Body of pancreas (tissue), 4 donors: ENCODE results near the gene CLDN18. TPM values are rescaled to one million over a fixed set of nuclear protein-coding genes. Genes with fewer than 3 reads are reported as not detected.

ENCODE experiments used
- ATAC-seq: fragments of 150-250 bp; one replicate; pipeline ENCODE4 v1.9.1; 2016
- DNase-seq, 4 donors: peaks; one replicate each; pipeline ENCODE4 v3.0.0-alpha.2; 2019
- H3K27ac ChIP-seq, 4 donors: fragments of 200-600 bp; sonication (generic); 1 replicate in 3 of 4; 2 replicates in 1 of 4; pipeline versions ENCODE4 v1.5.1 to v1.6.1; 2016 to 2019; ENCODE audit warnings: mild to moderate bottlenecking in 1 of 4, mixed read lengths in 1 of 4, moderate library complexity in 1 of 4
- H3K27me3 ChIP-seq, 2 donors: fragments of 200-600 bp; sonication (generic); one replicate each; pipeline ENCODE4 v1.6.0; 2016; ENCODE audit warnings: mild to moderate bottlenecking in 1 of 2
- H3K36me3 ChIP-seq, 2 donors: fragments of 200-600 bp; sonication (generic); replicated peaks in 1 of 2; 2 replicates each; pipeline ENCODE4 v1.5.1; 2016; ENCODE audit warnings: low read depth in 2 of 2; ENCODE audit not compliant: insufficient read depth in 1 of 2
- H3K4me1 ChIP-seq: fragments of 200-600 bp; sonication (generic); one replicate; pipeline ENCODE4 v1.6.0; 2016
- H3K4me3 ChIP-seq, 2 donors: fragments of 200-600 bp; sonication (generic); 1 replicate in 1 of 2; 2 replicates in 1 of 2; pipeline ENCODE4 v1.5.1; 2016 to 2019
- H3K9me3 ChIP-seq, 3 donors: fragments of 200-600 bp; sonication (generic); 1 replicate in 2 of 3; 2 replicates in 1 of 3; pipeline ENCODE4 v1.5.1; 2016
- CTCF ChIP-seq, 7 experiments: fragments of 450-650 bp in 4 of 7; fragments of 200-600 bp in 3 of 7; sonication (generic) in 3 of 7; IDR thresholded peaks; one replicate each; pipeline ENCODE4 v1.5.1; 2016 to 2019; ENCODE audit warnings: antibody characterized with exemption in 7 of 7
- POLR2A ChIP-seq, 3 donors: fragments of 450-650 bp; IDR thresholded peaks; one replicate each; pipeline ENCODE4 v1.6.1; 2016; ENCODE audit warnings: antibody characterized with exemption in 3 of 3, mild to moderate bottlenecking in 2 of 3
- WGBS, 2 donors: methylation state at CpG; one replicate each; pipeline ENCODE4 v1.1.5; 2017; 5-methylcytosine and 5-hydroxymethylcytosine counted together
- intact Hi-C: fragments of 100-400 bp; cut with DNase I; formaldehyde crosslinking; loops from one replicate; pipeline ENCODE4 v1.15.1; 2023
- total RNA-seq, 2 donors: library from RNA; depleted of rRNA; stranded (reverse); fragments of >200 nt; gene quantifications; one replicate each; pipeline ENCODE4 v1.1.0, GENCODE V29; 2016

CLDN18 gene
- total RNA-seq, 2 donors from 2014 or later: 2.0 to 10.1 TPM

- intact Hi-C loops: no loop called here
- no peak overlapping the region for H3K27ac ChIP-seq
- no peak for TF ChIP-seq CTCF (IDR thresholded peaks at IDR 0.05)
- TF ChIP-seq POLR2A (IDR thresholded peaks at IDR 0.05): no peak
- no peaks in the 10 kb centered on the region for H3K27me3 ChIP-seq
- H3K4me1 ChIP-seq: peaks cover 17% of the 10 kb centered on the region
- ATAC-seq: peak; percentile 30
- no peaks in the 10 kb centered on the region for H3K9me3 ChIP-seq
- H3K4me3 ChIP-seq: no peak overlapping the region
- no peaks in the 10 kb centered on the region for H3K36me3 ChIP-seq
- peak in 1 of 4 donors; percentile 27 for DNase-seq
- 0 to 88% methylated on average over 1 of the region's 1 CpG for WGBS, 2 donors
Measured at GRCh38 chr3:138078901-138079344, 69.0 kb downstream of the CLDN18 start.

GRCh38 chr3:138079901-138080300, 69.9 kb downstream of the CLDN18 start:
- Histone ChIP-seq H3K4me3 (no peak overlapping the region), H3K27me3 (no peaks in the 10 kb centered on the region), H3K36me3 (no peaks in the 10 kb centered on the region), H3K27ac (no peak overlapping the region), H3K4me1 (peaks cover 17% of the 10 kb centered on the region), H3K9me3 (no peaks in the 10 kb centered on the region)
- no peak for ATAC-seq
- TF ChIP-seq POLR2A (IDR thresholded peaks at IDR 0.05) (no peak), CTCF (IDR thresholded peaks at IDR 0.05) (no peak)
- WGBS, 2 donors: 75 to 88% methylated on average over 5 of the region's 5 CpGs
- intact Hi-C loops: no loop called here
- DNase-seq: no peak

- no peak overlapping the region for H3K27ac ChIP-seq
- H3K9me3 ChIP-seq: no peaks in the 10 kb centered on the region
- WGBS, 2 donors: 70 to 72% methylated on average over 4 to 5 of the region's 5 CpGs
- no peak overlapping the region for H3K4me3 ChIP-seq
- H3K4me1 ChIP-seq: peaks cover 17% of the 10 kb centered on the region
- ATAC-seq (no peak), DNase-seq (no peak)
- intact Hi-C loops: no loop called here
- H3K36me3 ChIP-seq: no peaks in the 10 kb centered on the region
- no peak for TF ChIP-seq CTCF (IDR thresholded peaks at IDR 0.05)
- TF ChIP-seq POLR2A (IDR thresholded peaks at IDR 0.05): no peak
- H3K27me3 ChIP-seq: no peaks in the 10 kb centered on the region
Measured at GRCh38 chr3:138081371-138082084, 71.6 kb downstream of the CLDN18 start.

- Histone ChIP-seq H3K36me3 (no peaks in the 10 kb centered on the region), H3K4me3 (no peak overlapping the region), H3K27me3 (no peaks in the 10 kb centered on the region), H3K27ac (peak overlapping the region in 2 of 4 donors; percentile 21 to 37), H3K4me1 (peaks cover 17% of the 10 kb centered on the region), H3K9me3 (no peaks in the 10 kb centered on the region)
- DNase-seq (no peak), ATAC-seq (peak; percentile 56)
- WGBS, 2 donors: 24 to 31% methylated on average over 8 of the region's 8 CpGs
- intact Hi-C loops: no loop called here
- no peak for TF ChIP-seq POLR2A (IDR thresholded peaks at IDR 0.05)
- no peak for TF ChIP-seq CTCF (IDR thresholded peaks at IDR 0.05)
Measured at GRCh38 chr3:138082085-138082991, 72.4 kb downstream of the CLDN18 start.
